Measurements from ENCODE around the gene PTCD1. TPM values are rescaled to one million over a fixed set of nuclear protein-coding genes. Genes with fewer than 3 reads are reported as not detected.

Gene PTCD1
- total RNA-seq, 1 experiment from 2014 or later = 7.6 TPM

DNA sequence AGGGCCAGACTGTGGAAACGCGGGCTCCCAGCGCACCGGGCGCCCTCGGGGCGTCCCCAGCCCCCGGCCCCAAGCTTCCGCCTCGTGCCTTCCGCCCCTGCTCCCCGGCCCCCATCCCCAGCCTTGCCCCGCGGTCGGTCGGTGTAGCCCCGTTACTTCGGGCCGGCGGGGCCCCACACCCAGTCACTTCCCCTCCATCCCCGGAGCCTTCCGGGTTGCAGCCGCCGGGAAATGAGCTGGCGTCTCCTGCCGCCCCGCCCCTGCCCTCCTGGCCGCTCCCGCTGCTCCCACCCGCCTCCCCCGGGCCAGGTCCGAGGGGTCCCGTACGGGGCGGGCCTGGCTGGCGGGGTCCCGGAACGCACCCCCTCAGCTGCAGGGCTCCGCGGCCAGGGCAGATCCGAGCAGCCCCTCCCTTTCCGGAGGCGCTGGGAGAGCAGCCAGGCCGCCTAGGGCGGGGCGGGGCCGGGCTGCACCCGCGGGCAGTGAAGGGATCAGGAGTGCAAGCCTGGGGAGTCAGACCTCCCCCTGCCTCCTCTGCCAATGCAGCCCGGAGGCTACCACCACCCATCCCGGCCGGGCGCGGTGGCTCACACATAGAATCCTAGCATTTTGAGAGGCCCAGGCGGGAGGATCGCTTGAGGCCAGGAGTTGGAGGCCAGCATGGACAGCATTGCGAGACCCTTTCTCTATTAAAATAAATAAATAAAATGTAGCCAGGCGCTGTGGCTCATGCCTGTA, 63.4 kb downstream of the PTCD1 start:
- intact Hi-C loops (cut with micrococcal nuclease; ENCODE audit: unreplicated experiment) = no loop called here
- Mint-ChIP-seq H3K36me3 (ENCODE audit: insufficient read depth, unreplicated experiment) (peaks cover 72% of the 10 kb centered on the region), H3K27ac (ENCODE audit: unreplicated experiment) (no peak overlapping the region), H3K4me1 (ENCODE audit: low read depth, unreplicated experiment) (peaks cover 11% of the 10 kb centered on the region), H3K27me3 (ENCODE audit: unreplicated experiment) (no peaks in the 10 kb centered on the region), H3K9me3 (ENCODE audit: low read depth, unreplicated experiment) (no peaks in the 10 kb centered on the region), H3K4me3 (ENCODE audit: low read depth, unreplicated experiment) (peak overlapping the region; percentile 58)
- DNase-seq = peak; percentile 74
- TF ChIP-seq, protein P1, sequence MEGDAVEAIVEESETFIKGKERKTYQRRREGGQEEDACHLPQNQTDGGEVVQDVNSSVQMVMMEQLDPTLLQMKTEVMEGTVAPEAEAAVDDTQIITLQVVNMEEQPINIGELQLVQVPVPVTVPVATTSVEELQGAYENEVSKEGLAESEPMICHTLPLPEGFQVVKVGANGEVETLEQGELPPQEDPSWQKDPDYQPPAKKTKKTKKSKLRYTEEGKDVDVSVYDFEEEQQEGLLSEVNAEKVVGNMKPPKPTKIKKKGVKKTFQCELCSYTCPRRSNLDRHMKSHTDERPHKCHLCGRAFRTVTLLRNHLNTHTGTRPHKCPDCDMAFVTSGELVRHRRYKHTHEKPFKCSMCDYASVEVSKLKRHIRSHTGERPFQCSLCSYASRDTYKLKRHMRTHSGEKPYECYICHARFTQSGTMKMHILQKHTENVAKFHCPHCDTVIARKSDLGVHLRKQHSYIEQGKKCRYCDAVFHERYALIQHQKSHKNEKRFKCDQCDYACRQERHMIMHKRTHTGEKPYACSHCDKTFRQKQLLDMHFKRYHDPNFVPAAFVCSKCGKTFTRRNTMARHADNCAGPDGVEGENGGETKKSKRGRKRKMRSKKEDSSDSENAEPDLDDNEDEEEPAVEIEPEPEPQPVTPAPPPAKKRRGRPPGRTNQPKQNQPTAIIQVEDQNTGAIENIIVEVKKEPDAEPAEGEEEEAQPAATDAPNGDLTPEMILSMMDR (IDR thresholded peaks at IDR 0.05; ENCODE audit: unreplicated experiment) = no peak
- CTCF ChIA-PET = interaction anchor here (0.7 kb wide), 2 partner anchors 125 to 821 kb away, joined by 3 to 4 read pairs; no protein-coding TSS in a partner anchor
- BruUV-seq (replicated peaks) = no TSS peak

DNA sequence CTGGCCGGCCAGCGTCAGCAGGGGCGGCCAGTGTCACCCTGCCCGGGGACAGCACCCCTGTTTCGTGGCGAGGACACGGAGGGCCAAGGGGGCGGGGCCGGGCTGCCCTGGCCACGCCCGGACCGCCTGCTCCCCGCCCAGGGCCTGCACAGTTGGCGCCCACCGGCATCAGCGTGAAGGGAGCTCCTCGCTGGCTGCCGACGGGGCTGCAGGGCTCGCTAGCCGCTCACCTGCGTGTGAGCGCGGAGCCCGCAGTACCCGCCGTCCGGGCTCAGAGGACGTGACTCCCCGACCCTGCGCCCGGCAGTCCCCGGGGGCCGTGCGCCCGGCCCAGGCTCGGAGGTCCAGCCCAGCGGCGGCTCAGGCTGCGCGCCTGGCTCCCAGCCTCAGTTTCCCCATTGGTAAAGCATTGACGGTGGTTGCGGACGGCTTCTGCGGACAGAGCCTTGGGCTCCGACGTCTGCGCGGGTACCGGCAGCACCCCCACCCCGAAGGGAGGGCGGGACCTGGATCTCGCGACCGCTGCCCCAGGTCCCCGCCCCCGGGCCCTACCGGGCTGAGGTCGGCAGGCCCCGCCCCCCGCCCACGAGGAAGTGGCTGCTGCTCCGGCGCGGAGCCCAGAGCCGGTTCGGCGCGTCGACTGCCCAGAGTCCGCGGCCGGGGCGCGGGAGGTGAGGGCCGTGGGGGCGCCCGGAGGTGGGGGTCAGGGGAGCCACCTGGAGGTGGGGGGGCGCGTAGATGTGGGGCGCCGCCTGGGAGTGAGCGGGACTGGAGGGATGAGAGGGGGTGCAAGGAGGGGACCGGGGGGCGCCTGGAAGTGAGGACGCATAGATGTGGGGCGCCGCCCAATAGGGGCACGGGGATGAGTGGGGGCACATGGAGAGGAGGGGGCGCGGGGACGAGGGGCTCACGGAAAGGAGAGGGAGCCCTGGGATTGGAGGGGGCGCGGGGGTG, 64.2 kb downstream of the PTCD1 start, which contains the start of gene ARPC1B:
Gene ARPC1B (plus strand): TSS at position 620 of the 954 bp plus-strand sequence. CDS start 10,985 bp downstream, outside the sequence.
- no peak within 1 kb of the TSS for H3K27ac Mint-ChIP-seq (ENCODE audit: unreplicated experiment)

DNA sequence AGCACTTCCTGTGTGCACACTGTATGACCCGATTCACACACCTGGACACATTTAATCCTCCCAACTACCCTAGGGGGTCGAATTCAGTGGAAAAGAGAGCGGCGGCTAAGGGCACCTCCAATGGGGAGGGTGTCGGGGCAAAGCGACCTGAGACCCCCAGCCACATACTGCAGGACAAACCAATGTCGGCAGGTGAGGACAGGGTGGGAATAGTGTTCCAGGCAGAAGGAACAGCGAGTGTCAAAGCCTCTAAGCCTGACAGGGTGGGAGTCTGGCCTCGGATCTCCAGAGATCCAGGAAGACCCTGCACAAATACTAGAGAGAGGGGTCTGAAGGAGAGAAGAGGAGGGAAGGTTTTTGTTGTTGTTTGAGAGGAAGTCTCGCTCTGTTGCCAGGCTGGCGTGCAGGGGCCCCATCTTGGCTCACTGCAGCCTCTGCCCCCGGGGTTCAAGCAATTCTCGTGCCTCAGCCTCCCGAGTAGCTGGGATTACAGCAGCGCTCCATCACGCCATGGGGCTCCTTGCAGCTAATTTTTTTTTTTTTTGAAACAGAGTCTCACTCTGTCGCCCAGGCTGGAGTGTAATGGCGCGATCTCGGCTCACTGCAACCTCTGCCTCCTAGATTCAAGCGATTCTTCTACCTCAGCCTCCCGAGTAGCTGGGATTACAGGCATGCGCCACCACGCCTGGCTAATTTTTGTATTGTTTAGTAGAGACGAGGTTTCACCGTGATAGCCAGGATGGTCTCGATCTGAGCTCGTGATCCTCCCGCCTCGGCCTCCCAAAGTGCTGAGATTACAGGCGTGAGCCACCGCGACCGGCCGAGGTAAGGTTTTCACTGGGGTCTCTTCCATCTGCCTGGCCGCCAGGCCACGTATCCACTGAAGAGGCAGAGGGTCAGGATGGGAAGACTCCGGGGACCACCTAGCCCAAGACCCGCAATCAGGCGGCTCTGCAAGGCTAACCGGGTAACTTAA, 65.2 kb downstream of the PTCD1 start:
- CTCF ChIA-PET = no interaction called here
- Mint-ChIP-seq H3K36me3 (ENCODE audit: insufficient read depth, unreplicated experiment) (peaks cover 66% of the 10 kb centered on the region), H3K4me3 (ENCODE audit: low read depth, unreplicated experiment) (peak overlapping the region; percentile 61), H3K27ac (ENCODE audit: unreplicated experiment) (peak overlapping the region; percentile 79), H3K9me3 (ENCODE audit: low read depth, unreplicated experiment) (no peaks in the 10 kb centered on the region), H3K27me3 (ENCODE audit: unreplicated experiment) (no peaks in the 10 kb centered on the region), H3K4me1 (ENCODE audit: low read depth, unreplicated experiment) (peaks cover 11% of the 10 kb centered on the region)
- TF ChIP-seq, protein P1 (IDR thresholded peaks at IDR 0.05; ENCODE audit: unreplicated experiment) = no peak
- intact Hi-C loops (cut with micrococcal nuclease; ENCODE audit: unreplicated experiment) = no loop called here
- BruUV-seq (replicated peaks) = TSS peak; percentile 18
- no peak for DNase-seq

More for the DNA sequence above, 64.2 kb downstream of the PTCD1 start, which contains the start of gene ARPC1B:
- TF ChIP-seq, protein P1 (IDR thresholded peaks at IDR 0.05; ENCODE audit: unreplicated experiment) = no peak
- CTCF ChIA-PET = no interaction called here
- Mint-ChIP-seq H3K36me3 (ENCODE audit: insufficient read depth, unreplicated experiment) (peaks cover 69% of the 10 kb centered on the region), H3K27me3 (ENCODE audit: unreplicated experiment) (no peaks in the 10 kb centered on the region), H3K9me3 (ENCODE audit: low read depth, unreplicated experiment) (no peaks in the 10 kb centered on the region), H3K4me1 (ENCODE audit: low read depth, unreplicated experiment) (peaks cover 11% of the 10 kb centered on the region), H3K4me3 (ENCODE audit: low read depth, unreplicated experiment) (peak within 1 kb of the TSS; percentile 58)
- intact Hi-C loops (cut with micrococcal nuclease; ENCODE audit: unreplicated experiment) = no loop called here
- BruUV-seq (replicated peaks) = no TSS peak
- DNase-seq = peak; percentile 70
